Posterior vena cava (tissue), 2 donors: ENCODE results near the gene ASTN2. TPM values are rescaled to one million over a fixed set of nuclear protein-coding genes. Genes with fewer than 3 reads are reported as not detected.

Experiments
- DNase-seq: peaks from one replicate; pipeline ENCODE4 v3.0.0-alpha.2; 2020; ENCODE audit warnings: low spot score
- intact Hi-C, 2 donors: fragments of 100-400 bp; cut with DNase I; formaldehyde crosslinking; loops; one replicate each; pipeline versions ENCODE4 v1.14.1 to v1.14.2; 2022 to 2023
- long read RNA-seq, 2 donors: library from polyadenylated mRNA; unstranded; transcript quantifications; one replicate each; pipeline ENCODE4 v2.0.0, GENCODE V29; 2020 to 2021
- total RNA-seq, 2 donors: library from RNA; stranded (reverse); fragmentation: NEBNext Ultra II Directional; extraction: Animal tissue kit (Norgen Biotek cat#: 25700); gene quantifications; one replicate each; pipeline ENCODE4 v1.2.1, GENCODE V29; 2021
- donor health status: DM: yes; HTN: yes; CAD: no.
- donor health status: DM: yes; HTN: yes; CAD: no.

ASTN2 gene
- total RNA-seq, result 1 to 10 TPM; 4.3 to 5.8 TPM
- long read RNA-seq, donor 1, partial matches to known transcripts, result 3 of 14 reads
- long read RNA-seq, donor 1, other reads (novel, unspliced or antisense), result 11 of 14 reads
- long read RNA-seq, donor 2, partial matches to known transcripts, result 8 of 28 reads
- long read RNA-seq, donor 2, other reads (novel, unspliced or antisense), result 20 of 28 reads

GRCh38 chr9:117414906-117415331 lies at the start of gene ASTN2:
Gene ASTN2 (minus strand): TSS chr9:117415057. CDS start chr9:117414938, 119 bp downstream.
- intact Hi-C loops, result no loop called here
- peak; percentile 75 for DNase-seq

- no peak for DNase-seq
- intact Hi-C loops, result no loop called here
These were observed 48.0 kb upstream of the ASTN2 start for GRCh38 chr9:117462861-117463260.

- no peak for DNase-seq
- intact Hi-C loops, result no loop called here
These were observed 46.5 kb upstream of the ASTN2 start for GRCh38 chr9:117461386-117461785.

- no peak for DNase-seq
- intact Hi-C loops, result no loop called here
These were observed 45.9 kb upstream of the ASTN2 start for GRCh38 chr9:117460743-117461142.

GRCh38 chr9:117459913-117460312 lies 45.1 kb upstream of the ASTN2 start:
- DNase-seq, result no peak
- intact Hi-C loops, result no loop called here

GRCh38 chr9:117458066-117458465 lies 43.2 kb upstream of the ASTN2 start:
- no peak for DNase-seq
- intact Hi-C loops, result no loop called here

GRCh38 chr9:117454711-117455110 lies 39.9 kb upstream of the ASTN2 start:
- DNase-seq, result no peak
- intact Hi-C loops, result no loop called here

- intact Hi-C loops, result no loop called here
- DNase-seq, result no peak
These were observed 38.9 kb upstream of the ASTN2 start for GRCh38 chr9:117453737-117454136.

GRCh38 chr9:117451311-117451710 lies 36.5 kb upstream of the ASTN2 start:
- no peak for DNase-seq
- intact Hi-C loops, result no loop called here

GRCh38 chr9:117448066-117448465 lies 33.2 kb upstream of the ASTN2 start:
- intact Hi-C loops, result loop anchor here in 1 of 2 donors (5.0 kb wide), 1 partner anchor 516 kb away; no protein-coding TSS in a partner anchor
- no peak for DNase-seq

GRCh38 chr9:117445631-117446030 lies 30.8 kb upstream of the ASTN2 start:
- intact Hi-C loops, result loop anchor here in 1 of 2 donors (5.0 kb wide), 1 partner anchor 513 kb away; no protein-coding TSS in a partner anchor
- no peak for DNase-seq

- DNase-seq, result no peak
- intact Hi-C loops, result no loop called here
These were observed 29.6 kb upstream of the ASTN2 start for GRCh38 chr9:117444501-117444900.

GRCh38 chr9:117437283-117437682 lies 22.4 kb upstream of the ASTN2 start:
- no peak for DNase-seq
- intact Hi-C loops, result no loop called here

GRCh38 chr9:117435630-117436261 lies 20.9 kb upstream of the ASTN2 start:
- DNase-seq, result no peak
- intact Hi-C loops, result no loop called here

GRCh38 chr9:117434566-117434965 lies 19.7 kb upstream of the ASTN2 start:
- DNase-seq, result no peak
- intact Hi-C loops, result no loop called here

- intact Hi-C loops, result no loop called here
- DNase-seq, result no peak
These were observed 16.0 kb upstream of the ASTN2 start for GRCh38 chr9:117430813-117431212.

- no peak for DNase-seq
- intact Hi-C loops, result no loop called here
These were observed 12.6 kb upstream of the ASTN2 start for GRCh38 chr9:117427357-117427913.

GRCh38 chr9:117425566-117425965 lies 10.7 kb upstream of the ASTN2 start:
- intact Hi-C loops, result no loop called here
- no peak for DNase-seq

GRCh38 chr9:117424291-117424690 lies 9.4 kb upstream of the ASTN2 start:
- no peak for DNase-seq
- intact Hi-C loops, result no loop called here

GRCh38 chr9:117418111-117418510 lies 3.3 kb upstream of the ASTN2 start:
- DNase-seq, result no peak
- intact Hi-C loops, result loop anchor here in 1 of 2 donors (1.0 kb wide), 1 partner anchor 28 kb away; no protein-coding TSS in a partner anchor

- DNase-seq, result no peak
- intact Hi-C loops, result no loop called here
These were observed 2.0 kb upstream of the ASTN2 start for GRCh38 chr9:117416856-117417255.
